ENCODE measurements around the gene GARIN5A.

The GARIN5A gene

GRCh38 chr19:50512112-50512998 is 35.7 kb upstream of the GARIN5A start:
- Mint-ChIP-seq H3K4me1 (ENCODE audit: low read depth) (peaks cover 19% of the 10 kb centered on the region), H3K9me3 (no peaks in the 10 kb centered on the region), H3K36me3 (ENCODE audit: low read depth) (peaks cover 11% of the 10 kb centered on the region), H3K27me3 (peaks cover 14% of the 10 kb centered on the region), H3K27ac (no peak overlapping the region), H3K4me3 (no peak overlapping the region)
- DNase-seq = no peak

GRCh38 chr19:50511069-50511822 is 34.6 kb upstream of the GARIN5A start, which contains the start of gene JOSD2:
Gene JOSD2, minus strand, starts transcription at chr19:50511191. Its CDS starts 760 bp downstream, at chr19:50510431.
- H3K27ac Mint-ChIP-seq = peak within 1 kb of the TSS; percentile 96
- no peaks in the 10 kb centered on the region for H3K9me3 Mint-ChIP-seq
- H3K36me3 Mint-ChIP-seq (ENCODE audit: low read depth) = peaks cover 11% of the 10 kb centered on the region
- H3K4me1 Mint-ChIP-seq (ENCODE audit: low read depth) = peaks cover 19% of the 10 kb centered on the region
- H3K4me3 Mint-ChIP-seq = peak within 1 kb of the TSS; percentile 93
- H3K27me3 Mint-ChIP-seq = peaks cover 14% of the 10 kb centered on the region
- peak; percentile 96 for DNase-seq

GRCh38 chr19:50510700-50511068 is 34.0 kb upstream of the GARIN5A start:
- H3K4me3 Mint-ChIP-seq = peak overlapping the region; percentile 93
- H3K9me3 Mint-ChIP-seq = no peaks in the 10 kb centered on the region
- H3K36me3 Mint-ChIP-seq (ENCODE audit: low read depth) = peaks cover 12% of the 10 kb centered on the region
- H3K4me1 Mint-ChIP-seq (ENCODE audit: low read depth) = peaks cover 19% of the 10 kb centered on the region
- DNase-seq = no peak
- H3K27me3 Mint-ChIP-seq = peaks cover 10% of the 10 kb centered on the region
- peak overlapping the region; percentile 96 for H3K27ac Mint-ChIP-seq

GRCh38 chr19:50510121-50510670 is 33.5 kb upstream of the GARIN5A start:
- Mint-ChIP-seq H3K27me3 (peaks cover 6% of the 10 kb centered on the region), H3K4me1 (ENCODE audit: low read depth) (peaks cover 19% of the 10 kb centered on the region), H3K4me3 (peak overlapping the region; percentile 93), H3K36me3 (ENCODE audit: low read depth) (peaks cover 15% of the 10 kb centered on the region), H3K27ac (peak overlapping the region; percentile 96), H3K9me3 (no peaks in the 10 kb centered on the region)
- DNase-seq = no peak

GRCh38 chr19:50509366-50509765 is 32.7 kb upstream of the GARIN5A start:
- peak overlapping the region; percentile 93 for H3K4me3 Mint-ChIP-seq
- peak overlapping the region; percentile 80 for H3K27ac Mint-ChIP-seq
- peaks cover 5% of the 10 kb centered on the region for H3K27me3 Mint-ChIP-seq
- DNase-seq = no peak
- peaks cover 17% of the 10 kb centered on the region for H3K4me1 Mint-ChIP-seq (ENCODE audit: low read depth)
- H3K36me3 Mint-ChIP-seq (ENCODE audit: low read depth) = peaks cover 17% of the 10 kb centered on the region
- H3K9me3 Mint-ChIP-seq = no peaks in the 10 kb centered on the region

- Mint-ChIP-seq H3K4me3 (peak overlapping the region; percentile 18), H3K27me3 (no peaks in the 10 kb centered on the region), H3K9me3 (no peaks in the 10 kb centered on the region), H3K36me3 (ENCODE audit: low read depth) (peaks cover 17% of the 10 kb centered on the region), H3K4me1 (ENCODE audit: low read depth) (peaks cover 17% of the 10 kb centered on the region), H3K27ac (peak overlapping the region; percentile 63)
- no peak for DNase-seq
Measured at GRCh38 chr19:50508843-50509190, 32.2 kb upstream of the GARIN5A start.

- no peaks in the 10 kb centered on the region for H3K27me3 Mint-ChIP-seq
- H3K36me3 Mint-ChIP-seq (ENCODE audit: low read depth) = peaks cover 17% of the 10 kb centered on the region
- H3K9me3 Mint-ChIP-seq = no peaks in the 10 kb centered on the region
- no peak overlapping the region for H3K4me3 Mint-ChIP-seq
- no peak overlapping the region for H3K27ac Mint-ChIP-seq
- H3K4me1 Mint-ChIP-seq (ENCODE audit: low read depth) = peaks cover 17% of the 10 kb centered on the region
- no peak for DNase-seq
Measured at GRCh38 chr19:50507376-50507775, 30.7 kb upstream of the GARIN5A start.

- H3K4me1 Mint-ChIP-seq (ENCODE audit: low read depth) = peaks cover 15% of the 10 kb centered on the region
- DNase-seq = no peak
- H3K27ac Mint-ChIP-seq = no peak overlapping the region
- no peaks in the 10 kb centered on the region for H3K9me3 Mint-ChIP-seq
- no peak overlapping the region for H3K4me3 Mint-ChIP-seq
- H3K36me3 Mint-ChIP-seq (ENCODE audit: low read depth) = peaks cover 17% of the 10 kb centered on the region
- no peaks in the 10 kb centered on the region for H3K27me3 Mint-ChIP-seq
Measured at GRCh38 chr19:50506700-50507099, 30.1 kb upstream of the GARIN5A start.

- Mint-ChIP-seq H3K4me1 (ENCODE audit: low read depth) (peaks cover 11% of the 10 kb centered on the region), H3K27me3 (no peaks in the 10 kb centered on the region), H3K9me3 (no peaks in the 10 kb centered on the region), H3K36me3 (ENCODE audit: low read depth) (peaks cover 17% of the 10 kb centered on the region), H3K27ac (no peak overlapping the region), H3K4me3 (no peak overlapping the region)
- no peak for DNase-seq
Measured at GRCh38 chr19:50505856-50506611, 29.4 kb upstream of the GARIN5A start.

- no peak overlapping the region for H3K4me3 Mint-ChIP-seq
- H3K9me3 Mint-ChIP-seq = no peaks in the 10 kb centered on the region
- no peaks in the 10 kb centered on the region for H3K27me3 Mint-ChIP-seq
- no peak for DNase-seq
- peaks cover 6% of the 10 kb centered on the region for H3K36me3 Mint-ChIP-seq (ENCODE audit: low read depth)
- H3K4me1 Mint-ChIP-seq (ENCODE audit: low read depth) = no peaks in the 10 kb centered on the region
- no peak overlapping the region for H3K27ac Mint-ChIP-seq
Measured at GRCh38 chr19:50501568-50502475, 25.2 kb upstream of the GARIN5A start.

- H3K4me3 Mint-ChIP-seq = no peak overlapping the region
- no peaks in the 10 kb centered on the region for H3K4me1 Mint-ChIP-seq (ENCODE audit: low read depth)
- DNase-seq = no peak
- peaks cover 6% of the 10 kb centered on the region for H3K36me3 Mint-ChIP-seq (ENCODE audit: low read depth)
- no peak overlapping the region for H3K27ac Mint-ChIP-seq
- H3K9me3 Mint-ChIP-seq = no peaks in the 10 kb centered on the region
- H3K27me3 Mint-ChIP-seq = no peaks in the 10 kb centered on the region
Measured at GRCh38 chr19:50501186-50501567, 24.5 kb upstream of the GARIN5A start.

- Mint-ChIP-seq H3K27me3 (no peaks in the 10 kb centered on the region), H3K4me3 (no peak overlapping the region), H3K4me1 (ENCODE audit: low read depth) (no peaks in the 10 kb centered on the region), H3K27ac (no peak overlapping the region), H3K9me3 (no peaks in the 10 kb centered on the region), H3K36me3 (ENCODE audit: low read depth) (peaks cover 6% of the 10 kb centered on the region)
- no peak for DNase-seq
Measured at GRCh38 chr19:50500753-50501151, 24.1 kb upstream of the GARIN5A start.

GRCh38 chr19:50500060-50500752 is 23.6 kb upstream of the GARIN5A start:
- no peak for DNase-seq

More at GRCh38 chr19:50500060-50500752, 23.6 kb upstream of the GARIN5A start:
- H3K27me3 Mint-ChIP-seq = no peaks in the 10 kb centered on the region
- H3K4me3 Mint-ChIP-seq = no peak overlapping the region
- peaks cover 2% of the 10 kb centered on the region for H3K36me3 Mint-ChIP-seq (ENCODE audit: low read depth)
- H3K9me3 Mint-ChIP-seq = no peaks in the 10 kb centered on the region
- H3K4me1 Mint-ChIP-seq (ENCODE audit: low read depth) = no peaks in the 10 kb centered on the region
- no peak overlapping the region for H3K27ac Mint-ChIP-seq

All from activated T-cell treated with anti-CD3 and anti-CD28 coated beads, Interleukin-2, amount 50 U/mL, for 24 hours (primary cell).